Right kidney (tissue), 1 donor: ENCODE data around the gene TMEM125.

Source experiments
- DNase-seq: peaks from one replicate; pipeline ENCODE4 v3.0.0-alpha.2; 2016

Gene TMEM125

DNA sequence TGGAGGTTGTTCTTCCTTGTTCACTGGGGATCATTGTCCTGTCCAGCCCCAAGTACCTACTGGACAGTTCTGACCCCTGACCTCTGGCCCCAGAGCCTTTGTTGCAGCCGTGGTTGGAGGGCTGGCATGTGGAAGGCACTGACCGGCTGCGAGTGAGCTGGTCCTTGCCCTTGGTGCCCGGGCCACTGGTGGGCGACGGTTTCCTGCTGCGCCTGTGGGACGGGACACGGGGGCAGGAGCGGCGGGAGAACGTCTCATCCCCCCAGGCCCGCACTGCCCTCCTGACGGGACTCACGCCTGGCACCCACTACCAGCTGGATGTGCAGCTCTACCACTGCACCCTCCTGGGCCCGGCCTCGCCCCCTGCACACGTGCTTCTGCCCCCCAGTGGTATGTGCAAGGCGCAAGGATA is 42.4 kb downstream of the TMEM125 start:
- no peak for DNase-seq

DNA sequence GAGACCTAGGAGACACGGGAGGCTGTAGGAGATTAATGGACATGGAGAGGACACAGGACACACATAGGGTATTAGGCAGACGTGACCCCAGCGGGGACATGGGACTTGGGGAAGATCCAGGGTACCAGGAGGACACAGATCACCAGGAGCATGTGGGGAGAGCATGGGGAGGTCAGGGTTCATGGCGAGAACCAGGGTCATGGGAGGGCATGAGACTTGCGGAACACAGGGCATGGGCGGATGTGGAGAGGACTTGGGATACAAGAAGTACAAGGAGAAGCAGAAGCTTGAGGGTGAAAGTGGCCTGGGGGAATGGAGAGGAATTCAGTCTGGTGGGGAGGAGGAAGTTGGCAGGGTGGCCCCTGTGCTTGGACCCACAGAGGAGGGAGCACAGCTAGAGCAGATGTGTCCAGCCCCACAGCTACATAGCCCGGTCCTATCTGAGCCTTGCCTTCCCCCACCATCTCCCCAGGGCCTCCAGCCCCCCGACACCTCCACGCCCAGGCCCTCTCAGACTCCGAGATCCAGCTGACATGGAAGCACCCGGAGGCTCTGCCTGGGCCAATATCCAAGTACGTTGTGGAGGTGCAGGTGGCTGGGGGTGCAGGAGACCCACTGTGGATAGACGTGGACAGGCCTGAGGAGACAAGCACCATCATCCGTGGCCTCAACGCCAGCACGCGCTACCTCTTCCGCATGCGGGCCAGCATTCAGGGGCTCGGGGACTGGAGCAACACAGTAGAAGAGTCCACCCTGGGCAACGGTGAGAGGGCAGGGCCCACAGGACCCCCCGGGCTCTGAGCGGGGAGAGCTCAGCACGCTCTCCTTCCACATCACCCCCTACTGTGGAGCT is 43.1 kb downstream of the TMEM125 start:
- no peak for DNase-seq

DNA sequence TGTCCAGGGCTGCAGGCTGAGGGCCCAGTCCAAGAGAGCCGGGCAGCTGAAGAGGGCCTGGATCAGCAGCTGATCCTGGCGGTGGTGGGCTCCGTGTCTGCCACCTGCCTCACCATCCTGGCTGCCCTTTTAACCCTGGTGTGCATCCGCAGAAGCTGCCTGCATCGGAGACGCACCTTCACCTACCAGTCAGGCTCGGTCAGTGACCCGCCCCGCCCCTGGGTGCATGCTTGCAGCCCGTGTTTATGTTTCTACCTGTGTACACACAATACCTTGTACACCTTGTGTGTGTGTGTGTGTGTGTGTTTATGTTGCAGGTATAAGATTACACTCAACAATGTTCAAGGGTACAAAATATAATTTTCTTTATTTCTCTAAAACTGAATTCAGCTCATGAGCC is 44.0 kb downstream of the TMEM125 start:
- DNase-seq = no peak

DNA sequence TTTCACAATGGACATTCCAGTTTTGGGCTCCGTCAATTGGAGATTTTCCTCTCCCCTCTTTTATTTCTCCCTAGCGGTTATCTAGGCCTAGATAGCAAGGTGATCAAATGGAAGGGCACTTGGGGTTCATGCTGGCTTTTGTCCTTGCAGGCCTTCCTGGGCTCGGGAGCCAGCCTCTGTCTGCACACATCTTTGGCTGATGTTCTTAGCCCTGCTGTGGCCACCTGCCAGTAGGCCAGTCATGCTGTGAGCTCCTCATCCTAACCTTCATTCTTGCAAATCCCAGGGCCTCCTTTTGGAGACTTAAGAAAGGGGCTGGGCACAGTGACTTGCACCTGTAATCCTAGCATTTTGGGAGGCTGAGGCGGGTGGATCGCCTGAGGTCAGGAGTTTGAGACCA is 44.5 kb downstream of the TMEM125 start:
- DNase-seq = no peak

DNA sequence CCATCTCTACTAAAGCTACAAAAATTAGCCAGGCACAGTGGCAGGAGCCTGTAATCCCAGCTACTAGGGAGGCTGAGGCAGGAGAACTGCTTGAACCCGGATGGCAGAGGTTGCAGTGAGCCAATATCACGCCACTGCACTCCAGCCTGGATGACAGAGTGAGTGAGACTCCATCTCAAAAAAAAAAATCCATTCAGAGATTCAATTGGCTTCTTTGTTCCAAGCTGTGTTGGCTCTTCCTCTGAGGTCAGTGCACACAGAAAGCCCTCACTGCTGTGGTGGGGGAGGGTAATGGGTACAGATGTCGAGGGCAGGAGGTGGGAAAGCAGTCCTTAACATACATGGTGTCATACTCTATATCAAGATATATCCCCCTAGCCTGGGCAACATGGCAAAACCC is 45.7 kb downstream of the TMEM125 start:
- DNase-seq = no peak

DNA sequence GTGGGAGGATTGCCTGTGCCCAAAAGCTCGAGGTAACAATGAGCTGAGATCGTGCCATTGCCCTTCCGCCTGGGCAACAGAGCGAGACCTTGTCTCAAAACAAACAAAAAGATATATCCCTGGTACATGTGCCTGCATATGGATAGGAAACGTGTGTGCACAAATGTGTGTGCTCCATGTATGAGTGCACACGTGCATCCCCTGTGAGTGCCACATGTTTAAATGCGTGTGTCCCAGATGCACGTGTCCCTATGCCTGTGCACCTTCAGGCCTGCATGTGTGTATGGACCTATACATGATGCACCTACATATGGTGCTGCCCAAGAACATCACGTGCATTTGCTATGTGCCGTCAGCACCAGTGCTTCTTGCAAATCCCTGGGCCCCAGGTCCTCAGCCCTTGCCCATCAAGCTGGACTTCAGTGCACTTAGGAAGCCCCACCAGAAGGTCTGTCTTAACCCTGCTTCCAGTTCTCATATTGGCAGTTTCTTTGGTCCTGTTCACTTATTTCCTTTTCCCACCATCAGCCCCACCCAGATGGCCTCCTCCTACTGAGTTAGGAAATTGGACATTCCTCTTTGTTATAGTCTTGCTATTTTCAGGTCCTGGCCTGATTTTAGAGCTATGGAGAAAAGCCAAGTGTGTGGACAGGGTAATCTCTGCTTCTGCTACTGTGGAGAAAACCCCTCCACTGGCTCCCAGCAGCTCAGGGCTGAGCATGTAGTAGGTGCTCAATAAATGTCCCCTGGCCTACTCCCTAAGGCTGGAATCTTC is 46.4 kb downstream of the TMEM125 start:
- no peak for DNase-seq

DNA sequence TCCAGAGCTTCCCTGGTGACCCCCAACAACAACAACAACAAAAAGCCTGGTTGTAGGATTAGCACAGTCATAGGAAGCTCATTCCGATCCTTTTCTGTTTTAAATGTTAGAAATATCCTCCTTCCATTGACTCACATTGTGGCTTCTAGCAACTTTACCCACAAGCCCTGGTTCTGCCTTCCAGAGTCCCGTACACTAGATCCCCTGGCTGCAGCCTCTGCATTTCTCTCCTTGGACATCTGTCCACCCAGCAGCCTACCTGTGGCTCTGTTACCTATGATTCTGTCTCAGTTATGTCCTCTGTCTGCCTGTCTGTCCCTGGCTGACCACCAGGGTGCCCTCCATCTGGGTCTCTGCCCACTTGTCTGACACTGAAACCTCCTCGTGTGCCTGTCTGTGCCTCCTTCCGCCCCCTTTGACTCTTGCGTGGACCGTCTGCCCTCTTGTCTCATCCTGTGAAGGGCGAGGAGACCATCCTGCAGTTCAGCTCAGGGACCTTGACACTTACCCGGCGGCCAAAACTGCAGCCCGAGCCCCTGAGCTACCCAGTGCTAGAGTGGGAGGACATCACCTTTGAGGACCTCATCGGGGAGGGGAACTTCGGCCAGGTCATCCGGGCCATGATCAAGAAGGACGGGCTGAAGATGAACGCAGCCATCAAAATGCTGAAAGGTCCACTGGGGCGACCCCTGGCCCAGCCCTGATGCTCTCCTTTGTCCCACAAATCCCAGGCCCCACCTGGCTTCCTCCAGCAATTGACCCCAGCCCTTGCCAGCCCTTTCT is 47.1 kb downstream of the TMEM125 start:
- no peak for DNase-seq

DNA sequence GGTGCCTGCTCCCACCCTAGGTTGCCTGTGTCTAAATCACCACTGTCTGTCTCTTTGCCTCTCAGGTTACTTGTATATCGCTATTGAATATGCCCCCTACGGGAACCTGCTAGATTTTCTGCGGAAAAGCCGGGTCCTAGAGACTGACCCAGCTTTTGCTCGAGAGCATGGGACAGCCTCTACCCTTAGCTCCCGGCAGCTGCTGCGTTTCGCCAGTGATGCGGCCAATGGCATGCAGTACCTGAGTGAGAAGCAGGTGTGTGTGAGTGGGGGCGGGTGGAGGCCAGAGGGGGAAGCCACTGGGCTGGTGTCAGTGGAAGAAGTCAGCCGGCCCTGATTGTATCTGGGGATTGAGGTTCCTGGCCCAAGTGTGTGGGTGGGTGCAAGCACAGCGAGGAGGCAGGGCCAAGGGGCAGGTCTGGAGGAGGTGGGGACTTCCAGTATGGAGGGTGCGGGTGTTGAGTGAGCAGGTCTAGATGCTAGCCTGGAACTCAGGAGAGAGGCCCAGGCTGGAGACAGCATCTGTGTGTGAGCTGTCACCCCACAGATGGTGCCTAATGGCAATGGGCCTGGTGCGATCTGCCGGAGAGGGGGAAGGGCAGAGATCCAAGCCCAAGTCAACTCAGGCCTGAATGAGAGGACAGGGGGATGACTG is 48.2 kb downstream of the TMEM125 start:
- no peak for DNase-seq

DNA sequence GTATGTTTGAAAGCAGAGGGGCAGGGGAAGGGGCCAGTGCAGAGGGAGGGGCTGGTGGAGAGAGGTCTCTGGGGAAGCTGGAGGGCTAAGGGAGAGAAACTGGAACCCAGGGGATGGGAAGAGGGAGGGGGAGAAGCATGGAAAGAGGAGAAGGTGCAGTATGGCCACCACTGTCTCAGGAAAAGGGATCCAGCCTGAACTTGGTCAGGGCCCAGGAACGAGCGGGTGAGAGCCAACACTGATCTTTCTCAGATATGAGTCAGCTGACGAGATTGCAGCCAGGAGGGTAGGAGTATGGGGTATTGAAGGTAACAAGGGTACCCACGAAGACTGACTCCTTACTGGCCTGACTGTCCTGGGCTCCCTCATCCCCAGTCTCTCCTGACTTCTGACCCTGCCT is 49.0 kb downstream of the TMEM125 start:
- DNase-seq = no peak

DNA sequence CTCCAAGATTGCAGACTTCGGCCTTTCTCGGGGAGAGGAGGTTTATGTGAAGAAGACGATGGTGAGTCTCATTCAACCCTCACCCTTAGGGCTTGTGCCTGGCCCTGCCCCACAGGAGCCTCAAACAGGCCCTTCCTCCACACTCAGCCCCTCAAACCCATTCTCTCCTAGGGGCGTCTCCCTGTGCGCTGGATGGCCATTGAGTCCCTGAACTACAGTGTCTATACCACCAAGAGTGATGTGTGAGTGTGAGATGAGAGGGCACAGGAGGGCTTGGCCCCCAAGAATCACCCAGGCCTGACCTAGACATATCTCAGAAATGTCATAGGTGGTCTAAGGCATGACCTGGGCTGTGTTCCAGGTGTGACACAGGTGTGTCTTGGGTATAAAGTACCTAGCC is 49.5 kb downstream of the TMEM125 start:
- no peak for DNase-seq

DNA sequence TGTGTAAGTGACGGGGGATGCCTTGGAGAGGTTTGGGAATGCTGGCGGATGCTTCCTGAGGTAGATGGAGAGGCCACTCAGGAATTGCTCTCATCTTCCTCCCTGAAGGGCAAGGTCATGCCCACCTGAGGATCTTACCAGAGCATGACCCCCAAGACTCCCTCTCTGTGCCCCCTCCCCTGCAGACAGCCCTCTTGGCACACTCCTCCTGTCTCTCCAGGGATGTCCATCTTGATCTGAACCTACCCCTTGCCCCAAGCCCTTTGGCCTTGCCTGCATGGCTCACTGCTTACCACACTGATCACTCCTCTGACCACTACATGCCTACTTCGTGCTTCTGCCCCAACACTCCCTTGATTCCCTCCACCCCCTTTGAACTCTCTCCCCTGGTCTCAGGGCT is 50.0 kb downstream of the TMEM125 start:
- DNase-seq = no peak

DNA sequence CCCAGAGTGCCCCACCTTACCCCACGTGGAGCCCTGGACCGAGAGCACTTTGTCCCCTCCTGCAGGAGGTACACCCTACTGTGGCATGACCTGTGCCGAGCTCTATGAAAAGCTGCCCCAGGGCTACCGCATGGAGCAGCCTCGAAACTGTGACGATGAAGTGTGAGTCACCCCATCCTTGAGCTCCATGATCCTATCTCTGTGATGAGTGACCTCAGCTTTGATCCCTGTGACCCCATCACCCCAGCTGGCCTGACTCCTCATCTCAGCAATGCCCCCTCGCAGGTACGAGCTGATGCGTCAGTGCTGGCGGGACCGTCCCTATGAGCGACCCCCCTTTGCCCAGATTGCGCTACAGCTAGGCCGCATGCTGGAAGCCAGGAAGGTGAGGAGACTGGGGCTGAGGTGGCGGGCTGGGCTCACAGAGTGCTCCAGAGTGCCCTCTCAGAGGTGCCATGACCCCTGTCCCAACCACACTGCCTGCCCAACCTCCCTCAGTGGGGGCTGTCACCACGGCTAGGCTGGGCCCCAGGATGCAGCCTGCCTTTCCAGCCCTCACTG is 51.6 kb downstream of the TMEM125 start:
- no peak for DNase-seq

DNA sequence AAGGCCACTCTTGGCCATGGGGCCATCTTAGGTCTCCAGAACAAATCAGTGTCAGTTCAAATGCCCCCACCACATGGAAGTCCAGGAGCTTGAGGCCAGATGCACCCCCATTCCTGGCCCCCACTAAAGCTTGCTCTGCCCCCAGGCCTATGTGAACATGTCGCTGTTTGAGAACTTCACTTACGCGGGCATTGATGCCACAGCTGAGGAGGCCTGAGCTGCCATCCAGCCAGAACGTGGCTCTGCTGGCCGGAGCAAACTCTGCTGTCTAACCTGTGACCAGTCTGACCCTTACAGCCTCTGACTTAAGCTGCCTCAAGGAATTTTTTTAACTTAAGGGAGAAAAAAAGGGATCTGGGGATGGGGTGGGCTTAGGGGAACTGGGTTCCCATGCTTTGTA is 52.7 kb downstream of the TMEM125 start:
- no peak for DNase-seq
